GM18951 (cell line): ENCODE measurements around the gene SIGMAR1.
A peak's percentile ranks its signal among the peaks of the same experiment; 100 is the strongest.

ENCODE experiments used
- POLR2A ChIP-seq: IDR thresholded peaks from 4 replicates; pipeline ENCODE4 v1.6.1; 2011; ENCODE audit warnings: mild to moderate bottlenecking; ENCODE audit not compliant: insufficient read length, insufficient read depth; ENCODE audit errors: extremely low read depth
- in situ Hi-C: fragments of 300-500 bp; cut with MboI; formaldehyde crosslinking; loops from one replicate; pipeline ENCODE4 v1.12.0; 2022; ENCODE audit warnings: low sequenced_read_pairs, mixed read lengths, inconsistent platforms; ENCODE audit not compliant: unreplicated experiment

SIGMAR1 gene

GRCh38 chr9:34612788-34613390 lies 24.7 kb downstream of the SIGMAR1 start:
- in situ Hi-C loops, result no loop called here

GRCh38 chr9:34611811-34612787 lies 25.5 kb downstream of the SIGMAR1 start, which contains the start of gene RPP25L:
Gene RPP25L (minus strand): TSS chr9:34612097. CDS start chr9:34611296, 801 bp downstream.
- peak; percentile 94 for TF ChIP-seq POLR2A
- in situ Hi-C loops, result no loop called here

More at GRCh38 chr9:34612788-34613390, 24.7 kb downstream of the SIGMAR1 start:
- TF ChIP-seq POLR2A, result no peak

GRCh38 chr9:34611251-34611810 lies 26.3 kb downstream of the SIGMAR1 start:
- in situ Hi-C loops, result no loop called here
- no peak for TF ChIP-seq POLR2A

GRCh38 chr9:34610434-34611206 lies 27.0 kb downstream of the SIGMAR1 start:
- in situ Hi-C loops, result no loop called here
- no peak for TF ChIP-seq POLR2A

GRCh38 chr9:34607331-34607730 lies 30.3 kb downstream of the SIGMAR1 start:
- in situ Hi-C loops, result no loop called here
- TF ChIP-seq POLR2A, result no peak

- in situ Hi-C loops, result no loop called here
- TF ChIP-seq POLR2A, result no peak
Observed at GRCh38 chr9:34606905-34607304, 30.7 kb downstream of the SIGMAR1 start.

GRCh38 chr9:34606190-34606589 lies 31.4 kb downstream of the SIGMAR1 start:
- in situ Hi-C loops, result no loop called here
- no peak for TF ChIP-seq POLR2A

- in situ Hi-C loops, result no loop called here
Observed at GRCh38 chr9:34603610-34604231, 33.9 kb downstream of the SIGMAR1 start.

GRCh38 chr9:34601937-34602573 lies 35.5 kb downstream of the SIGMAR1 start:
- TF ChIP-seq POLR2A, result no peak
- in situ Hi-C loops, result no loop called here

More at GRCh38 chr9:34603610-34604231, 33.9 kb downstream of the SIGMAR1 start:
- TF ChIP-seq POLR2A, result no peak

- in situ Hi-C loops, result no loop called here
- no peak for TF ChIP-seq POLR2A
Observed at GRCh38 chr9:34600908-34601307, 36.7 kb downstream of the SIGMAR1 start.

GRCh38 chr9:34599546-34599945 lies 38.0 kb downstream of the SIGMAR1 start:
- in situ Hi-C loops, result loop anchor here (10.0 kb wide), 1 partner anchor 165 kb away; no protein-coding TSS in a partner anchor

GRCh38 chr9:34594177-34594576 lies 43.4 kb downstream of the SIGMAR1 start:
- TF ChIP-seq POLR2A, result no peak
- in situ Hi-C loops, result loop anchor here (10.0 kb wide), 1 partner anchor 159 kb away; no protein-coding TSS in a partner anchor

More at GRCh38 chr9:34599546-34599945, 38.0 kb downstream of the SIGMAR1 start:
- no peak for TF ChIP-seq POLR2A
